HL-60/S4 treated with phorbol 12-myristate 13-acetate at 8.2 ng/mL for 4 days and 3 days (cell line): ENCODE data around the gene GASK1A.
"Not testable (repeated sequence)": the region's sequence is repeated elsewhere in the genome, so short reads cannot be mapped to it uniquely, and the experiment has no call there.

Experiments used
- in situ Hi-C: fragments of 300-500 bp; cut with MboI; formaldehyde crosslinking; loops from 2 replicates; pipeline ENCODE4 v1.15.0; 2022; ENCODE audit warnings: low sequenced_read_pairs

The GASK1A gene

DNA sequence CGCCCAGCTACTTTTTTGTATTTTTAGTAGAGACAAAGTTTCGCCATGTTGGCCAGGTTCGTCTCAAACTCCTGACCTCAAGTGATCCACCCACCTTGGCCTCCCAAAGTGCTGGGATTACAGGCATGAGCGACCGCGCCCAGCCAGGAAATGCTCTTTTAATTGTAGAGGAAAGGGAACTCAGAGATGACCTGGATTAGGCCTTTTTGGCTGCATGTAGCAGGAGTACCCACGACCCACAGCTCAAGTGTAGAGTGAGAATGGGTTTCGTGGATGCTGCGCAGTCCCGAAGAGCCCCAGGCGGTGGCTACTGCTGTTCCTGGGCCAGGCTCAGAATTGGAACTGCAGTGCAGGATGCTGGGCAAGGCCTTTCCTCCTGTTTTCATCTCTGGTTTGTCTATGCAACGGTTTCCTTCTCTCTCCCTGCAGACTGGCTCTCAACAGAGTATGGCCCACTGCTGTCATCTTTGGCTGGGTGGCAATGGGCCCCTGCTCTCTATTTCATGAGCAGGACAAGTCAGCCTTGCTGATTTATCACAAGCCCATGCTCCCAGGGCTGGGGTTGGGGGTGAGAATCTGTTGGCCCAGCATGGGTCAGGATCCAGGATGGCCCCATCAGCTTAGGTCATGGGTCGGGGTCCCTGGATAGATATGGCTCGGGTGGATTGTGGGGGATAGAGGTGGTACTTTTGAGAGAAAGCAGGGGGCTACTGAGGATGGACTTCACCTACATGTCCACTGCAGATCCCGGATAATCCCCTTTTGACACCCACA is 51.2 kb downstream of the GASK1A start:
- in situ Hi-C loops = no loop called here

DNA sequence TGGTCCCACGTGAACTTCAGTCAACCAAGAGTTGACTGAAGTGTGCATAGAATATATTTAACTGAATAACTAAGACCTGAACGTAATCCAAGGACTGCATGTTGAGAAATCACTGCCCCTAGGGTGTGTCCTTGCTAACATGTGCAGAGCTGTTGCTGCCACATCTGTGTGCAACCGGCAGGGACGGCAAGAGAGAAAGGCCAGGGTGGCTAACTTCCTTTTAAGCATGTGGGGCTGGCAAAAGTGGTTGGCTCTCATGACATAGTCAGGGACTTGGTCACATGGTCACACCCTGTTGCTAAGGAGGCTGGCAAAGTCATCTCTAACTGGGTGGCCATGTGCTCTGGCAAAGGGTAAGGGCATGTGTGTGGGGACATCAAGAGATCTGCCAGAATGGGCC is 52.4 kb downstream of the GASK1A start:
- in situ Hi-C loops = no loop called here

DNA sequence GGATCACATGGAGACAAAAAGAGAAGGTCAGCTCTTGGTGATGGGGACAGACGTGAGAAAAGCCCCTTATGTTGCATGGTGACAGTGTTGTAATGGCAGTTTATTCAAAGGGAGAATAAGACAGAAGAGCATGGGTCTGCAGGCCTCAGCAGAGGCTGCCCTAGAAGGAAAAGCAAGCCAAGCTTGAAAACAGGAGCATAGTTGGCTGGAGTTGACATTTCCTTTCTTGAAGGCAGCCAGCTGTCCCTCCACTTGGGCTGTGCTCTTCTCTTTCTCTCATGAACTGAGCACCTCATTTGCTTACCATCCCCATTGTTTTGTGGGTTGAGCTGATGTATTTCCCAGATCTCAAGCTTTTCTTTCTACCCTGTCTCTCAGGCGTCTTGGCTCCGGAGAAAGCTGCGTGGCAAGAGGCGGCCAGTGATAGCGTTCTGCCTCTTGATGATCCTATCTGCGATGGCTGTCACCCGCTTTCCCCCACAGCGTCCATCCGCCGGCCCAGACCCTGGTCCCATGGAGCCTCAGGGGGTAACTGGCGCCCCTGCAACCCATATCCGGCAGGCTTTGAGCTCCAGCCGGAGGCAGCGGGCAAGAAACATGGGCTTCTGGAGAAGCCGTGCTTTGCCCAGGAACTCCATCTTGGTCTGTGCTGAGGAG is 52.9 kb downstream of the GASK1A start:
- in situ Hi-C loops = no loop called here

DNA sequence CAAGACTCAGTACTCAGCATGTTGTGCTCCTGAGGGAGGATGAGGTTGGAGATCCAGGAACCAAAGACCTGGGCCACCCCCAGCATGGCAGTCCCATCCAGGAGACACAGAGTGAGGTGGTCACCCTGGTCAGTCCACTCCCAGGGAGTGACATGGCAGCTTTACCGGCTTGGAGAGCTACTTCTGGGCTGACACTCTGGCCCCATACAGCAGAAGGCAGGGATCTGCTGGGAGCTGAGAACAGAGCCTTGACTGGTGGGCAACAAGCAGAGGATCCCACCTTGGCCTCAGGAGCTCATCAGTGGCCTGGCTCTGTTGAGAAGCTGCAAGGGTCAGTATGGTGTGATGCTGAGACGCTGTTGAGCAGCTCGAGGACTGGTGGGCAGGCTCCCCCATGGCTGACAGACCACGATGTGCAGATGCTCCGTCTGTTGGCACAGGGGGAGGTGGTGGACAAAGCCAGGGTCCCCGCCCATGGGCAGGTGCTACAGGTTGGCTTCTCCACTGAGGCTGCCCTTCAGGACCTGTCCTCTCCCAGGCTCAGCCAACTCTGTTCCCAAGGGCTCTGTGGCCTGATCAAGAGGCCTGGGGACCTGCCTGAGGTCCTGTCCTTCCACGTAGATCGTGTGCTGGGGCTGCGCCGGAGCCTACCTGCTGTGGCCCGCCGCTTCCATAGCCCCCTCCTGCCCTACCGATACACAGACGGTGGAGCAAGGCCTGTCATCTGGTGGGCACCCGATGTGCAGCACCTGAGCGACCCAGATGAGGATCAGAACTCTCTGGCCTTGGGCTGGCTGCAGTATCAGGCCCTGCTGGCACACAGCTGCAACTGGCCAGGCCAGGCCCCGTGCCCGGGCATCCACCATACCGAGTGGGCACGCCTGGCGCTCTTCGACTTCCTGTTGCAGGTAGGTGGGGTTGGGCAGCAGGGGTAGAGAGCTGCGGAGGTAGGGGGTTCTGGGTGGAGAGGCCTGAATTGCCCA is 53.8 kb downstream of the GASK1A start:
- in situ Hi-C loops = no loop called here

DNA sequence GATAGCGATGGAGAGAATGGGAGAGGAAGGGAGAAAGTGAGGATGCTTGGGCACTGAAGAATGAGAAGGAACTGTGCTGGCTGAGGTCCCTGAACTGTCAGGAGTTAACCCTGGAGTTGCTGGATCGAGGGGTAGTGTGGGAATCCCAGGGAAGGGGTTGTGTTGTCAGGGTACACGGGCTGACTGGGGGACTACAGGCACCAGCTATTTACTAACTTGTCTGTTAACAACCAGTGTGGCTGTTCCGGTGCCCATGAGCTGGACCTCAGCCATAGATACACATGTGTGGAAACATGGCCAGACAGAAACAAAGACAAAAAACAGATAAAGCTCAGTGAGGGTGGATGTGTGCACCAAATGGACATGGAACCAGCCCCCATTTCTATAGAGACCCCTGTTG is 55.1 kb downstream of the GASK1A start:
- in situ Hi-C loops = no loop called here

DNA sequence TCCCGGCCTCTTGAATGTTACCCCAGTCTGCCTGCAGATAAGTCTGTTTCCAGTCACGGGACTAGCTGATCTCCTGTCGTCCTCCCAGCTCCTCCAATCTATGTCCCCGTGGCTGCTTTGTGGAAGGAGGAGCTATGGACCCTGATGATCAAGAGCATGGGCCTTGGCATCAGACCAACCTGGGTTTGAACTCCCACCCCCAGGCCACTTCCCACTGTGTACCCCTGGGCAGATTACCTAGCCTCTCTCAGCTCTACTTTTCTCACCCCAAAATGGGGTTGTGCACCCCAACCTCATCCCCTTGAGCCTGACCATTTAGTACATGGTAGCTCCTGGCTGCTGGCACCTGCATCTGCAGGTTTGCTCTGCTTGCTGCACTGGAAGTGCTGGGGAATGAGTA is 55.8 kb downstream of the GASK1A start:
- in situ Hi-C loops = no loop called here

DNA sequence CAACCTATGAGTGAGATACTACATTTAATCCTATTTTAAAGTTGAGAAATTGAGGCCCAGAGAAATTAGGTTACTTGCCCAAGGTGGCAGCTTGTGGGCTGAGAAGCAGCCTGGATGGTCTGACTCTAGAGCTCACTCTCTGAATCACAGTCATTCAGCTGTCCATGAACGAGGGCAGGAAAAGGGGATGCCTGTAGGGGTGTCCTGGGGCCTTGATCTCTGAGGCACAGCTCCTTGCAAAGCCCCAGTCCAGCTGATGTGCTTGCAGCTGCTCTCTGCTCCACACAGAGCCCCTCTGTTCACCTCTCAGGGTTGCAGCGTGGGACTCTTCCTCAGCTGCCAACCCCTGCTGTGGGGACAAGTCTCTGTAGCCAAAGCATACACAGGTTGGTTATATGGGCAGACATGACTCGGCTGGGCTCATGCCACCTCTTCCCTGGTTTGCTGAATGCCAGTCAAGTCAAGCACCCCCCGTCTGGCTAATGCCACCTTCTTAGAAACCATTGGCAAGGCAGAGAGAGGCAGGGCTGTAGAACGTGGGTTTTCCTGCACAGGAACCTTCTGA is 56.8 kb downstream of the GASK1A start:
- in situ Hi-C loops = no loop called here

DNA sequence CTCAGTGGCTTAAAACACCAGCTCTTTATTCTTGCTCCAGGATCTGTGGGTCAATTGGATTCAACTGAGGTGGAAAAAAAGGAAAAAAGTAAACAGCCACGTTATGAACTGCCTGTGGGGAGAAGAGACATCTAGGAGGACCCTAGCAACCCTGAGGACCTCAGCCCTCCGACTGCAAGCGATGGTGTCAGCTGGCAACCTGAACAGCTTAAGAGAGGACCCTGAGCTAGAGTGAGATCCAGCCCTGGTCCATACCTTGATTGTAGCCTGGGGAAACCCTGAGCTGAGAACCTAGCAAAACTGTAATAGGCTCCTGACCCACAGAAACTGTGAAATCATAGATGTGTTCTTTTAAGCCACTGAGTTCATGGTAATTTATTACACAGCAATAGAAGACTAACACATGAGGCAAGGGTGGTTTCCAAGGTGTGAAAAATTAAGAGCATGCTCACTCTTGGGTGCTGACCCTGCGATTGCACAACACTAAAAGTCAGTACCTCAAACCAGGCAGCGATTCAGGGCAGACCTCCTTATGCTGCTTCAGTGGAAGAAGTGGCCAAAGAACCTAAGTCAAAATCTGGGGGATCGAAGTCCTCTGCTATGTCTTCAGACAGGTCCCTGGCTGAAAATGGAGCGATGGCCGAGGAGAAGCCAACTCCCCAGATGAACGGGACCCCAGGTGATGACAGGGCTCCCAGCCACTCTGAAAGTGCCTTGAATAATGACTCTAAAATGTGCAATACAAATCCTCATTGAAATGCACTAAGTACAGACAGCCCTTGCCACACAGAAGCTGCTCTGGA is 57.7 kb downstream of the GASK1A start:
- in situ Hi-C loops = no loop called here

DNA sequence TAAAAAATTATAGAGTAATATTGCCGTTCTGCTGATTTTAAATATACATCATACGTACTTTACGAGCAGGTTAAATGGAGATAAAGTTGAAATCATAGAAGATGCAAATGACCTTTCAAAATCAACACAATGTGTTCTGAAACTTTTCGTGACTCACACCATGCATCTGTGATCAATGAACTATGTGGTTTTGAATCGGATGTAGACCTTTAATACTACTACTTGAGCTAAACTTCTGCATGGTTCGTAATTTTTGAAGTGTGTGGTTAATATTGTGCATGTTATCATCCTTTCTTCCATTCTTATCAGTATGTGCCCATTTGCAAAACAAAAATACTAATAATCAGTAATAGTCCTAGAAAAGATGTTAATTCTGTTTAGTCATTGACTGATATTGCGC is 58.9 kb downstream of the GASK1A start:
- in situ Hi-C loops = no loop called here

DNA sequence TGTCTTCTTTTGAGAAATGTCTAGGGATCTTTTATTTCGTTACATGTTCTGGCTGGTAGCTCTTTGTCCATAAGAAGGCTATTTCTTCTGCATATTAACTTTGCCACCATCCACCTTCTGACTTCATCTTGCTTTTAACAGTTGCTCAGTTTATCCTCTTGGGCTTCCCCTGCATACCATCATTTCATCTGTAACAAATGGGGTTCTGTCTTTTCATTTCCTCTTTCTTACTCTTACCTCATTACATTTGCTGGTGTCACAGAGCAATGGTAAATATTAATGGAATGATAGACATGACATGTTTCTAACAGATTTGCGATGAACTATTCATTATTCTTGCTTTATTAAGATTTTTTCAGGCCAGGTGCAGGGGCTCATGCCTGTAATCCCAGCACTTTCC is 62.4 kb downstream of the GASK1A start:
- in situ Hi-C loops = no loop called here

DNA sequence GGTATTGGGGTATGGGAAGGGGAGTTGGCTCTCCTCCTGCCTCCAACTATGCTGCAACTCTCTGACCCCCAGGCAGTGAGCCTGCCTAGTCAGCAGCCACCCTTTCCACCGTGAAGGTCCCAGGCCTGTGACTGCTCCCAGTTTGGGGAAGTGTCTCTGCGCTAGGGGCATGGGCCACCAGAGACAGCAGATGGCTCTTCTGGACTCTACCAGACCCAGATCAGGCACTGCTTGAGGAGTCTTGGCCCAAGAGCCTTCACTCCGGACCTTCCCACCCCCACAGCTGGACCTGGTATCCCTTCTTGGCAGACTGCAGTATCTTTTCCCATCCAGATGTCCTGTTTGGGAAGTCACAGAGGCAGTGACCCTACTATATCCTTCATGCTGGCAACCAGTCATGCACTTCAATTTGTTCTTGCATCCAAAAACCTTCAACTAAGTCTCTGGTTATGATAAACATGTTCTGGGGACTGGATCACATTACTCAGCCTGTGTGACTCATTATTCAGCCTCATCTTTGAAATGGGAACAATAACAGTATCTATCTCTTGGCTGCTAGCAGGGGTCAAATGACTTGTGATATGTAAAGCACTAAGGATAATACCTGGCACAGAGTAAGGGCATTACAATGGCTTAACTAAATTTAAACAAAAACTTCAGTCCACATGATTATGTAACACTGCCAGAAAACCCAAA is 64.1 kb downstream of the GASK1A start:
- in situ Hi-C loops = no loop called here

DNA sequence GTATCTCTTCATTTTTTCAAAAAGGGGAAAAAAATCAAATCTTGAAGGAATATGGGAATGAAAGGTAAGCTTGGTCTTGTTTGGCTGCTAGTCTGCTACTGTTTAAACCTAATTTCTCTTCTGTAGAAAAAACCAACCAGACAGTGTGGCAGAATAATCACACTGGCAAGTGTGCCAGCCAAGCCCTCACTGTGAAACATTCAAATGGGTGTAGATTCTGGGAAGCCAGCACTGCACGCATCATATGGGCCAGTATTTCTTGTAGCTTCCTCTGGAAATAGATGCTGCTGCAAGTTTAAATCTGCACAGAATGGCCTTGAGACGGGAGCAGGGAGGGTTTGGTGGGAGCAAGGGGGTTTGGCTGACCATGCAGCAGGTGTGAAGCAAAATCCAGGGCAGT is 64.7 kb downstream of the GASK1A start:
- in situ Hi-C loops = no loop called here

DNA sequence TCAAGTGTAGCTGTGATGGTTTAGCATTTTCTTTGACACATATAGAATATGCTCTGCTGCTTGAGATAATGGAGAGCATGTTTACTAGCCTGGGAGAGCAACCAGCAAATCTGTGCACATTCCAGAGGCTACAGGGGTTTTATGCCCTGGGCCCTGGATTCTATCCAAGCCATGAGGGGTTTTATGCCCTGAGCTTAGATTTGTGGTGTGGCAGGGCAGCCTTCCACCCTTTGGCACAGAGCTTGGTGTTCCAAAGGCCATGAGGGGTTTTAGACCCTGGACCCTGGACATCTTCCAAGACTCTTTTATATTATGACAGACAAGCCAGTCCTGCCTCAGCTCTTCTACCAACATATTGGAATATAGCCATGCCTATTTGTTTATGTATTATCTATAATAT is 66.0 kb downstream of the GASK1A start:
- in situ Hi-C loops = not testable (repeated sequence)

DNA sequence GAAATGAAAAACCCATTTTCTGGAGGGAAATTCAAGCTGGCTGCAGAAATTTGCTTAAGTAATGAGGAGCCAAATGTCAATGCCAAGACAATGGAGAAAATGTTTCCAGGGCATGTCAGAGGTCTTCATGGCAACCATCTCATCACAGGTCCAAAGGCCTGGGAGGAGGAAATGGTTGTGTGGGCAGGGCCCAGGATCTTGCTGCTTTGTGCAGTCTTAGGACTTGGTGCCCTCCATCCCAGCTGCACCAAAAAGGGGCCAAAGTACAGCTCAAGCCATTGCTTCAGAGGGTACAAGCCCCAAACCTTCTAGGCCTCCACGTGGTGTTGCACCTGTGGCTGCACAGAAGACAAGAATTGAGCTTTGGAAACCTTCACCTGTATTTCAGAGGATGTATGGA is 67.5 kb downstream of the GASK1A start:
- in situ Hi-C loops = no loop called here

DNA sequence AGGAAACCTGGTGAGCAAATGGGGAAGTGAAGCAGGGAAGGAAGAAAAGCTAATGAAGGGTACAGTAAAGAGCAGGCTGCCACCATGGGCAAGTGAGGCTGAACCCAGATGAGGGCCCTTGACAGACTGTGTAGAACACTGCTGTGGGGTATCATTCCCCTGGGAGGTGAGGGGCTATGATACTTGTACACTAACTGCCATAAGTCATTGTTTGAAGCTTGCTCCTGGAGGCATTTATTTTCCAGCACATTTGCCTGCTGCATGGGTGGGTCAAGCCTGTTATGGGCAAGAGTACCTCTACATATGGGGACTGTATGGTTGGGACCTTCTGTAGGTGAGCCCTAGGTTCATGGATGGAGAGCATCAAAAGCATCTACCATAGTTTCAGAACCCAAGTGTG is 69.4 kb downstream of the GASK1A start:
- in situ Hi-C loops = no loop called here

DNA sequence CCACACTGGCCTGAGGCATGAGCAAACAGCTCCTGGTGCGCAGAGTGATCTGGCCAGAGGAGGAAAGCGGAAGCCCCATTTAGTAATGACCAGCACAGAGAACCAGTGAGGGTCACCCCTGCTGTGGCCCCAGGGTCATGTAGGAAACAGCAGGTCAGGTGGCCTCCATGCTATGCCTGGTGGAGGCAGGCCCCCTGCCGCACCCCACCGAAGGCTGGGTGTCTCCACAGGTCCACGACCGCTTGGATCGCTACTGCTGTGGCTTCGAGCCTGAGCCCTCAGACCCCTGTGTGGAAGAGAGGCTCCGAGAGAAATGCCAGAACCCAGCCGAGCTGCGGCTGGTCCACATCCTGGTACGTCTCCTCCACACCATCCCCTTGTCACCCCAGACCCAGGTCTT is 74.2 kb downstream of the GASK1A start:
- in situ Hi-C loops = no loop called here

DNA sequence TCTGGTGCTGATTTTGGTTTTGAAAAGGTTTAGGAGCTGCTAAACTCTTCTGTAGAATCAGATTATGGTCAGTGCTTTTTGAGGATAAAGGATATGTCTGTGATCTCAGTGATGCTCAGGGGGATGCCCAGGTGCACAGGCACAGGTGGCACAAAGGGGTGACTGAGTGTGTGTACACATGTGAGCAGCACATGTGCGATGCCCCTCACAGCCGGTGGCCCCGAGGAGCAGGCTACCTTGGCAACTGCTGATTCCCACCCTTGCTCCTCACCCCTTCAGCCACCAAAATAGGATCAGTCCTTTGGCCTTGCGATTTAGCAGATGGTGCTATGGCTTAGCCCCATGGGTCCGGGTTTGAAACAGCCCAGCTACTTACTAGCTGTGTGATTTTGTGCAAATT is 75.6 kb downstream of the GASK1A start:
- in situ Hi-C loops = no loop called here

DNA sequence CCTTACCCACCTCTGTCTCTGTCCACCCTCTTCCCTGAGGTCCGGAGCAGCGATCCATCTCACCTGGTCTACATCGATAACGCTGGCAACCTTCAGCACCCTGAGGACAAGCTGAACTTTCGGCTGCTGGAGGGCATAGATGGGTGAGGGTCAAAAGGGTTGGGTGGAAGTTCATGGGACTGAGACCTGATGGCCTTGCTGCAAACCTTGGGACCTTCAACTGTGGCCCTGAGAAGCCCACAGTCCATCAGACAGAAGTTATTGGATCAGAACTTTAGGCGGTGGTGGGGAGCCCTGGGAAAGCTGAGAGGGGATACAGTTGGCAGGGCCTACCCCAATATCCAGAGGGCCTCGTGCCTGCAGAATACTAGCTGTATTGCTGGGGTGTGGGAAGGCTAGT is 76.3 kb downstream of the GASK1A start:
- in situ Hi-C loops = no loop called here

DNA sequence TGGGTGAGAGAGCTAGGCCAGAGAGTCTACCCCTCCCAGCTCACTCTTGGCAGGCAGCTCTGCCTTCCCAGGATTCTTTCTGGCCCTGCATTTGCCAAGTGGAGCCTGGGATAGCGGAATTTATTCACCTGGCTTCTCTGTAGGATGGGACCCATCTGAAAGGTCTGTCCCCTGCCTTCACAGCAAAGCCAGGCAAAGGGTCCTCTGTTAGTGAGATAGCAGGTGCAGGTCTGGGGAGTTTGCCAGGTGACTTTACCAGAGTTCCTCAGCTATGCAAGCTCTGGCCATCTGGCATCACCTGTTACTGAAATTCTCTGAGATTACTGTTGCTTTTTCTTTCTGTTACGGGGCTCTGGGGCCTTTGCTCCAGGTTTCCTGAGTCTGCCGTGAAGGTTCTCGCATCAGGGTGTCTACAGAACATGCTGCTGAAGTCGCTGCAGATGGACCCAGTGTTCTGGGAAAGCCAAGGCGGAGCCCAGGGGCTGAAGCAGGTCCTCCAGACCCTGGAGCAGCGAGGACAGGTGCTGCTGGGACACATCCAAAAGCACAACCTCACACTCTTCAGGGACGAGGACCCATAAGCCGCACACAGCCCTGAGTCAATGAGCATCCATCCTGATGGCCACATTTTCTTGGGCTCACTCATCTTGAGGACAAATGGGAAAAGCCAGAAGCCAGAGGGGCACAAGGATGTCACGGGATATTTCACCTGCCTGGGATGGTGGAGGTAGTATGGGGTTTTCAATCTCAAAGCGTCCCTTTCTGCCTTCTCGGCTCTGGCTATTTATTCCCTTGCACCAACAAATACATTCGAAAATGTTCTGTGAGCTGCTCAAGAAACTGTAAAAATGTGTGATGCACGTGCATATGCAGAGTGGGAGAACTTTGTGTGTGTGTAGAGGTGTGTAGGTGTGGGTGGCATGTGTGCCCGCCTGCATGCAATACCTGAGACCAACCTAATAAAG is 77.0 kb downstream of the GASK1A start:
- in situ Hi-C loops = no loop called here
